Uterus (tissue), 2 donors: ENCODE measurements around the gene NQO2.

ENCODE experiments used
- POLR2A ChIP-seq, 2 donors: fragments of 450-650 bp; IDR thresholded peaks; one replicate each; pipeline ENCODE4 v1.6.1; 2016; ENCODE audit warnings: antibody characterized with exemption in 2 of 2, mild to moderate bottlenecking in 1 of 2, moderate library complexity in 1 of 2
- TF ChIP-seq, protein P1 (sequence below), 4 experiments: fragments of 200-600 bp in 2 of 4; fragments of 450-650 bp in 2 of 4; sonication (generic) in 2 of 4; IDR thresholded peaks; one replicate each; pipeline ENCODE4 v1.5.1; 2016 to 2019; ENCODE audit warnings: antibody characterized with exemption in 4 of 4, mild to moderate bottlenecking in 2 of 4, moderate library complexity in 1 of 4

DNA sequence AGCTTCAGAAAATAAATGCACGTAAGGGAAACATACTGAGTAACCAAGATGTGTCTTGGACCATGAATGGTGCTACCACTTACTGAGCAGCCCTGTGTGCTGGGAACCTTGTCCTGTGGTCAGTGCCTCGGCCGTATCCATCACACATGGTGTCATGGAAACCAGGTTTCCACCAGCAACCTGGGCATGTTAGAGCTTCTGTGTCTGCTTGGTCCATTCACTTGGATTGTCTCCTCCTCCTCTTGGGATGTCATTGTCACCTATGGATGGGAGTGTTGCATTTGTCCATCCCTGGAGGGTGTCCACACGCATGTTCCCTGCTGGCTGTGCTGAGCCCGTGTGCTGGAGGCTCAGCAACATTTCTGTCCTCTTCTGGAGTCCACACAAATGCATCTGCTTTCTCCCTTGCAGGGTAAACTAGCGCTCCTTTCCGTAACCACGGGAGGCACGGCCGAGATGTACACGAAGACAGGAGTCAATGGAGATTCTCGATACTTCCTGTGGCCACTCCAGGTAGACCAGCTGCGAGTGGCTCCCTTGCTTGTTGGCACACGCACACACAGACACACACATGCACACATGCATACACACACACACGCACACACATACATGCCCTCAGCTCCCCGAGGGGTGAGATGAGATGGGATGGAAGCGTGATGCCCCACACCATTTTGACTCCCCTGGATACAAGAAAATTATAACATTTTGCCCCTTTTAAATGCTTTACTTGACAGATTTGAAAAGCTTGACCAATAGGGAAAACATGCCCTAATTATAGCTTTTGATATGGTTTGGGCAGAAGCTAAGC, 17.0 kb downstream of the NQO2 start:
- TF ChIP-seq, protein P1, sequence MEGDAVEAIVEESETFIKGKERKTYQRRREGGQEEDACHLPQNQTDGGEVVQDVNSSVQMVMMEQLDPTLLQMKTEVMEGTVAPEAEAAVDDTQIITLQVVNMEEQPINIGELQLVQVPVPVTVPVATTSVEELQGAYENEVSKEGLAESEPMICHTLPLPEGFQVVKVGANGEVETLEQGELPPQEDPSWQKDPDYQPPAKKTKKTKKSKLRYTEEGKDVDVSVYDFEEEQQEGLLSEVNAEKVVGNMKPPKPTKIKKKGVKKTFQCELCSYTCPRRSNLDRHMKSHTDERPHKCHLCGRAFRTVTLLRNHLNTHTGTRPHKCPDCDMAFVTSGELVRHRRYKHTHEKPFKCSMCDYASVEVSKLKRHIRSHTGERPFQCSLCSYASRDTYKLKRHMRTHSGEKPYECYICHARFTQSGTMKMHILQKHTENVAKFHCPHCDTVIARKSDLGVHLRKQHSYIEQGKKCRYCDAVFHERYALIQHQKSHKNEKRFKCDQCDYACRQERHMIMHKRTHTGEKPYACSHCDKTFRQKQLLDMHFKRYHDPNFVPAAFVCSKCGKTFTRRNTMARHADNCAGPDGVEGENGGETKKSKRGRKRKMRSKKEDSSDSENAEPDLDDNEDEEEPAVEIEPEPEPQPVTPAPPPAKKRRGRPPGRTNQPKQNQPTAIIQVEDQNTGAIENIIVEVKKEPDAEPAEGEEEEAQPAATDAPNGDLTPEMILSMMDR (IDR thresholded peaks at IDR 0.05), result no peak
- no peak for TF ChIP-seq POLR2A (IDR thresholded peaks at IDR 0.05)
